ENCODE results near the gene UGT8.

DNA sequence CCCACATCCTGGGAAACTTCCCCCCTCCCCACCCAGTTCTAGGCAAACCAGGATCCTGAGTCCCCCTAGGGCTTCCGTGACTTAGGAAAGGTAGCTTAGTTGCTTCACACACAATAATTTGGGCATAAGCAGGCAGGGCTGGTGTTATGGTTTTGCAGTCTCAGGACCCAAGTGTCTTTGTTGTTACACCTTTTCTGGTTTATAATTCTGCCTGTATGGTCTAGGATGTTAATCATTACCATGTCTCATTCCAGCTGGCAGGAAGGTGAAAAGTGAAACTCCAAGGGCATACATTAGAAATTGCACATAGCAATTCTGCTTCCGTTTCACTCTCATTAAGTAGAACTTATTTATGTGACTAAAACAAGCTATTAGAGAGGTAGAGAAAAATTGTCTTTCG is 16.8 kb downstream of the UGT8 start:
- no peak for TF ChIP-seq RNF2 (IDR thresholded peaks at IDR 0.05; ENCODE audit: borderline replicate concordance, low read depth, low read length, missing control alignments, poor library complexity, severe bottlenecking)
- TF ChIP-seq, protein P1, sequence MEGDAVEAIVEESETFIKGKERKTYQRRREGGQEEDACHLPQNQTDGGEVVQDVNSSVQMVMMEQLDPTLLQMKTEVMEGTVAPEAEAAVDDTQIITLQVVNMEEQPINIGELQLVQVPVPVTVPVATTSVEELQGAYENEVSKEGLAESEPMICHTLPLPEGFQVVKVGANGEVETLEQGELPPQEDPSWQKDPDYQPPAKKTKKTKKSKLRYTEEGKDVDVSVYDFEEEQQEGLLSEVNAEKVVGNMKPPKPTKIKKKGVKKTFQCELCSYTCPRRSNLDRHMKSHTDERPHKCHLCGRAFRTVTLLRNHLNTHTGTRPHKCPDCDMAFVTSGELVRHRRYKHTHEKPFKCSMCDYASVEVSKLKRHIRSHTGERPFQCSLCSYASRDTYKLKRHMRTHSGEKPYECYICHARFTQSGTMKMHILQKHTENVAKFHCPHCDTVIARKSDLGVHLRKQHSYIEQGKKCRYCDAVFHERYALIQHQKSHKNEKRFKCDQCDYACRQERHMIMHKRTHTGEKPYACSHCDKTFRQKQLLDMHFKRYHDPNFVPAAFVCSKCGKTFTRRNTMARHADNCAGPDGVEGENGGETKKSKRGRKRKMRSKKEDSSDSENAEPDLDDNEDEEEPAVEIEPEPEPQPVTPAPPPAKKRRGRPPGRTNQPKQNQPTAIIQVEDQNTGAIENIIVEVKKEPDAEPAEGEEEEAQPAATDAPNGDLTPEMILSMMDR (IDR thresholded peaks at IDR 0.05; ENCODE audit: control extremely low read depth in 1 of 3, insufficient read depth in 1 of 3, low read depth in 1 of 3, low read length in 3 of 3) = no peak
- TF ChIP-seq, protein P2, sequence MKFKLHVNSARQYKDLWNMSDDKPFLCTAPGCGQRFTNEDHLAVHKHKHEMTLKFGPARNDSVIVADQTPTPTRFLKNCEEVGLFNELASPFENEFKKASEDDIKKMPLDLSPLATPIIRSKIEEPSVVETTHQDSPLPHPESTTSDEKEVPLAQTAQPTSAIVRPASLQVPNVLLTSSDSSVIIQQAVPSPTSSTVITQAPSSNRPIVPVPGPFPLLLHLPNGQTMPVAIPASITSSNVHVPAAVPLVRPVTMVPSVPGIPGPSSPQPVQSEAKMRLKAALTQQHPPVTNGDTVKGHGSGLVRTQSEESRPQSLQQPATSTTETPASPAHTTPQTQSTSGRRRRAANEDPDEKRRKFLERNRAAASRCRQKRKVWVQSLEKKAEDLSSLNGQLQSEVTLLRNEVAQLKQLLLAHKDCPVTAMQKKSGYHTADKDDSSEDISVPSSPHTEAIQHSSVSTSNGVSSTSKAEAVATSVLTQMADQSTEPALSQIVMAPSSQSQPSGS (IDR thresholded peaks at IDR 0.05; ENCODE audit: low read length) = no peak
- no peak for TF ChIP-seq EZH2 (IDR thresholded peaks at IDR 0.05; ENCODE audit: low read depth, low read length, severe bottlenecking)
- TF ChIP-seq RFX5 (IDR thresholded peaks at IDR 0.05; ENCODE audit: borderline replicate concordance, low read depth, low read length) = no peak
- no peak for TF ChIP-seq POLR2A (IDR thresholded peaks at IDR 0.05; ENCODE audit: control extremely low read depth in 1 of 2, low read depth in 2 of 2, low read length in 2 of 2)
- TF ChIP-seq KDM4A (IDR thresholded peaks at IDR 0.05; ENCODE audit: low read depth, low read length, severe bottlenecking) = no peak
- TF ChIP-seq SAP30 (IDR thresholded peaks at IDR 0.05; ENCODE audit: insufficient read depth, insufficient replicate concordance, low read length) = no peak

All from H1 (cell line).